GM19438 (cell line): ENCODE measurements around the gene UBE2L6.
A peak's percentile ranks its signal among the peaks of the same experiment; 100 is the strongest.
"Not testable (repeated sequence)": the region's sequence is repeated elsewhere in the genome, so short reads cannot be mapped to it uniquely, and the experiment has no call there.

Experiments
- ATAC-seq: cut with Tn5 transposase; IDR thresholded peaks from one replicate; pipeline ENCODE4 v1.9.1; 2021; ENCODE audit warnings: low read depth; ENCODE audit not compliant: unreplicated experiment

The UBE2L6 gene

GRCh38 chr11:57534449-57534848 is 33.0 kb downstream of the UBE2L6 start:
- ATAC-seq: not testable (repeated sequence)

- peak; percentile 99 for ATAC-seq
Observed at GRCh38 chr11:57530596-57531507, 36.6 kb downstream of the UBE2L6 start, which contains the start of gene TIMM10. TSS of gene TIMM10 (minus strand) at chr11:57530754. CDS start at chr11:57530189, 565 bp downstream.

GRCh38 chr11:57530215-57530595 is 37.3 kb downstream of the UBE2L6 start:
- peak; percentile 4 for ATAC-seq

- no peak for ATAC-seq
Observed at GRCh38 chr11:57529012-57529411, 38.5 kb downstream of the UBE2L6 start.

GRCh38 chr11:57527056-57527631 is 40.3 kb downstream of the UBE2L6 start:
- no peak for ATAC-seq

GRCh38 chr11:57523419-57523818 is 44.1 kb downstream of the UBE2L6 start:
- no peak for ATAC-seq

- no peak for ATAC-seq
Observed at GRCh38 chr11:57521116-57521515, 46.4 kb downstream of the UBE2L6 start.

- no peak for ATAC-seq
Observed at GRCh38 chr11:57516061-57516443, 51.4 kb downstream of the UBE2L6 start.

- peak; percentile 41 for ATAC-seq
Observed at GRCh38 chr11:57515332-57516060, 52.0 kb downstream of the UBE2L6 start, which contains the start of gene SLC43A1. TSS of gene SLC43A1 (minus strand) at chr11:57515702. CDS start at chr11:57514111, 1,591 bp downstream.

GRCh38 chr11:57514538-57515331 is 52.7 kb downstream of the UBE2L6 start:
- ATAC-seq: peak; percentile 45

- ATAC-seq: peak; percentile 44
Observed at GRCh38 chr11:57513911-57514537, 53.4 kb downstream of the UBE2L6 start.

GRCh38 chr11:57513452-57513795 is 54.0 kb downstream of the UBE2L6 start:
- ATAC-seq: no peak

GRCh38 chr11:57512646-57513451 is 54.6 kb downstream of the UBE2L6 start:
- ATAC-seq: no peak

- ATAC-seq: no peak
Observed at GRCh38 chr11:57511741-57512430, 55.6 kb downstream of the UBE2L6 start.

- no peak for ATAC-seq
Observed at GRCh38 chr11:57508341-57509170, 58.9 kb downstream of the UBE2L6 start.

GRCh38 chr11:57506522-57506921 is 61.0 kb downstream of the UBE2L6 start:
- ATAC-seq: no peak

GRCh38 chr11:57504511-57504910 is 63.0 kb downstream of the UBE2L6 start:
- ATAC-seq: no peak

GRCh38 chr11:57502870-57503269 is 64.6 kb downstream of the UBE2L6 start:
- ATAC-seq: no peak
